Sigmoid colon (tissue), 7 donors: Measurements from ENCODE around the gene DGLUCY. TPM values are rescaled to one million over a fixed set of nuclear protein-coding genes. Genes with fewer than 3 reads are reported as not detected.

Experiments
- DNase-seq: peaks from one replicate; pipeline ENCODE4 v3.0.0-alpha.2; 2019
- H3K27ac ChIP-seq, 4 donors: fragments of 200-600 bp; sonication (generic); one replicate each; pipeline ENCODE4 v1.5.1; 2016 to 2019; ENCODE audit warnings: mild to moderate bottlenecking in 1 of 4
- H3K27me3 ChIP-seq, 3 donors: fragments of 200-600 bp; sonication (generic); one replicate each; pipeline ENCODE4 v1.5.1; 2019; ENCODE audit warnings: mild to moderate bottlenecking in 1 of 3
- H3K36me3 ChIP-seq, 4 donors: fragments of 200-600 bp; sonication (generic); one replicate each; pipeline ENCODE4 v1.5.1; 2016 to 2019
- H3K4me1 ChIP-seq, 4 donors: fragments of 200-600 bp; sonication (generic); one replicate each; pipeline ENCODE4 v1.5.1; 2017 to 2019
- H3K4me3 ChIP-seq, 4 donors: fragments of 200-600 bp; sonication (generic); one replicate each; pipeline ENCODE4 v1.5.1; 2017 to 2019; ENCODE audit warnings: mild to moderate bottlenecking in 2 of 4, moderate library complexity in 1 of 4
- H3K9me3 ChIP-seq, 4 donors: fragments of 200-600 bp in 3 of 4; sonication (generic) in 3 of 4; one replicate each; pipeline versions ENCODE4 v1.5.1 to v1.6.1; 2013 to 2019
- EP300 ChIP-seq, 4 donors: sonication (generic); formaldehyde crosslinking; IDR thresholded peaks; one replicate each; pipeline ENCODE4 v1.6.1; 2017; ENCODE audit warnings: antibody characterized with exemption in 4 of 4
- POLR2A ChIP-seq, 2 donors: fragments of 450-650 bp; IDR thresholded peaks; one replicate each; pipeline ENCODE4 v1.6.1; 2016; ENCODE audit warnings: antibody characterized with exemption in 2 of 2, mild to moderate bottlenecking in 2 of 2, moderate library complexity in 2 of 2
- POLR2AphosphoS5 ChIP-seq, 4 donors: sonication (generic); formaldehyde crosslinking; IDR thresholded peaks; one replicate each; pipeline ENCODE4 v1.6.1; 2017; ENCODE audit warnings: antibody characterized with exemption in 4 of 4
- WGBS, 2 donors: extraction: QIAGEN DNeasy Blood & Tissue Kit; methylation state at CpG; one replicate each; pipeline ENCODE4 v1.1.7; 2013; 5-methylcytosine and 5-hydroxymethylcytosine counted together
- intact Hi-C: fragments of 100-400 bp; cut with DNase I; formaldehyde crosslinking; loops from one replicate; pipeline ENCODE4 v1.15.1; 2023
- polyA plus RNA-seq, 3 donors: library from polyadenylated mRNA; stranded (reverse); fragments of 200-250 nt; gene quantifications; one replicate each; pipeline ENCODE4 v1.2.3, GENCODE V29; 2013
- small RNA-seq, 3 donors: library from RNA; depleted of rRNA; stranded (forward); fragments of <200 nt; gene quantifications; one replicate each; pipeline ENCODE3, GENCODE V24; 2016
- total RNA-seq, 4 donors: library from RNA; depleted of rRNA; stranded (reverse); fragments of >200 nt; gene quantifications; one replicate each; pipeline ENCODE4 v1.1.0, GENCODE V29; 2016
- TF ChIP-seq, protein P1 (sequence below), 4 experiments: fragments of 450-650 bp in 3 of 4; fragments of 200-600 bp in 1 of 4; IDR thresholded peaks; one replicate each; pipeline ENCODE4 v1.5.1; 2016 to 2019; ENCODE audit warnings: antibody characterized with exemption in 4 of 4, mild to moderate bottlenecking in 3 of 4, moderate library complexity in 2 of 4
- donor health status: healthy with polysubstance abuse.
- donor health status: Bipolar disorder and iron deficiency.
- donor health status: healthy.

The DGLUCY gene
- total and polyA plus RNA-seq, 7 donors = 14.4 to 99.4 (median 49.8) TPM

DNA sequence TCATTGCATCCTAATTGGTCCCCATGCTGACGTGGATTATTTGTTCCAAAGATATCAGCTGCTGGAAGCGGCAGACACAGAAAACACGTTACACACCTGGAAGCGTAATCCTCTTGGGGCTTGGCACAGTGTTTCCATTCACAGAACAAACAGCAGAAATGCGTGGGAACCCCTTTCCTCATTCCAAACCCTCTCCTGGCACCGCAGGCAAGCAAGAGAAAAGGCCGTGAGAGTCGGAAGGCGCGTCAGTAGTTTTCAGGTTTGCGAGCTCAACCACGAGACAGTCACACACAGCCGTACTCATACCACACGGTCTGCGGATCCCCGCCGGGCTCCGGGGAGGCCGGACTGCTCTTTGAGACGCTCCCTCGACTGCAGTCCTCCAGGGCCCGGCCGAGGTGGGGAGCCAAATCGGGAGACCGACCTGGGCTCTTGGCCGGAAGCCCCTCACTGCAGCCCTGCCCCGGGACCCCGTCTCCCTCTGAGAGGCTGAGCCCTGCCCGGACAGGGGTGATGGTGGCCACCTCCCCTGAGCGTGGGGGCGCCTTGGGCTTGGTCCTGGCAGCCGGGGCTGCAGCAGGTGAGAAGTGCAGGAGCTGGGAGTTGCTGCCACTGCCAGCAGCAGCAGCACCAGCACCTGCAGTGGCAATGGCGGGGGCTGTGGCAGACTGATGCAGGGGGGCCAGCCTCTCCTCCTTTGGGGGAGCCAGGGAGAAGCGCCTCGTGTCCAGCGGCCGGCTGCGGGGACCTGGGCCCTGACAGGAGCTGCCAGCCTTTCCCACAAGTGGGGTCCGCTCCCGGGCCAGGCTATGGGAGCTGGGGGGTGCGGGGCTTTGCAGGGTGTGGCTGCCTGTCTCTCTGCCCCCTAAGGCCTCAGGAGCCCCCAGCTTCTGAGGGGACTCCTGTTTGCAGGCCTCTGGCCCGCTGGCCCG is 158.7 kb downstream of the DGLUCY start:
- Histone ChIP-seq H3K27me3 (no peaks in the 10 kb centered on the region), H3K27ac (no peak overlapping the region), H3K4me3 (no peak overlapping the region), H3K9me3 (no peaks in the 10 kb centered on the region), H3K4me1 (peaks cover 0 to 26% (median 9%) of the 10 kb centered on the region in 4 donors), H3K36me3 (no peaks in the 10 kb centered on the region)
- no peak for DNase-seq
- intact Hi-C loops = no loop called here
- 94 to 95% methylated on average over 43 of the region's 43 CpGs for WGBS, 2 donors
- TF ChIP-seq, protein P1, sequence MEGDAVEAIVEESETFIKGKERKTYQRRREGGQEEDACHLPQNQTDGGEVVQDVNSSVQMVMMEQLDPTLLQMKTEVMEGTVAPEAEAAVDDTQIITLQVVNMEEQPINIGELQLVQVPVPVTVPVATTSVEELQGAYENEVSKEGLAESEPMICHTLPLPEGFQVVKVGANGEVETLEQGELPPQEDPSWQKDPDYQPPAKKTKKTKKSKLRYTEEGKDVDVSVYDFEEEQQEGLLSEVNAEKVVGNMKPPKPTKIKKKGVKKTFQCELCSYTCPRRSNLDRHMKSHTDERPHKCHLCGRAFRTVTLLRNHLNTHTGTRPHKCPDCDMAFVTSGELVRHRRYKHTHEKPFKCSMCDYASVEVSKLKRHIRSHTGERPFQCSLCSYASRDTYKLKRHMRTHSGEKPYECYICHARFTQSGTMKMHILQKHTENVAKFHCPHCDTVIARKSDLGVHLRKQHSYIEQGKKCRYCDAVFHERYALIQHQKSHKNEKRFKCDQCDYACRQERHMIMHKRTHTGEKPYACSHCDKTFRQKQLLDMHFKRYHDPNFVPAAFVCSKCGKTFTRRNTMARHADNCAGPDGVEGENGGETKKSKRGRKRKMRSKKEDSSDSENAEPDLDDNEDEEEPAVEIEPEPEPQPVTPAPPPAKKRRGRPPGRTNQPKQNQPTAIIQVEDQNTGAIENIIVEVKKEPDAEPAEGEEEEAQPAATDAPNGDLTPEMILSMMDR (IDR thresholded peaks at IDR 0.05) = no peak
- TF ChIP-seq EP300 (IDR thresholded peaks at IDR 0.05) (no peak), POLR2AphosphoS5 (IDR thresholded peaks at IDR 0.05) (no peak), POLR2A (IDR thresholded peaks at IDR 0.05) (no peak)

DNA sequence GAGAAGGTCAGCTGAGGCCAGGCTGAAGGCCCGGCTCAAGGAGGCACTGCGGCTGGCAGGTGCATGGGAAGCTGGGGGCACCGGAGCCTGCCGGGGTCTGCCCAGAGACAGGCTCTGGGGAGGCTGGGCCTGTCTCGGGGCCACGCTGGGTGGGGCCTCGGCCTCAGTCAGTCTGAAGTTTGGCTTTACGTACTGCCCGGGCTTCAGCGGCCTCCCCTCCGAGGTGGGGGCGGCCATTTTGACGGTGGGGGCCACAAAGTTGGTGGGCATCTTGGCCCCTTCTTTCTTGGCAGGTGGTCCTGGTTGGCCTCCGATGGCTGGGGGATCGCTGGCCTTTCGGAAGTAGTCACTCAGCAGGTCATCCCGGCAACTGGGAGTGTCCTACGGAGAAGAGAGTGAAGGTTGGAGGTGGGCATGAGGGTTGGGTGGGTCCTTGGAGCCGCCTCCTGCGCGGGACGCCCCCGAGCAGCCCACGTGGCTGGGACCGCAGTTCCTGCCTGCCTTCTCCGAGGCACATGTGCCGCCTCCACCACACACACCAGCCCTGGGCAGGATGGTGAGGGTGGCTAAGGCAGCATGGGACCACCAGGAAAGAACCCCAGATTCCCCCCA is 159.5 kb downstream of the DGLUCY start:
- Histone ChIP-seq H3K4me3 (no peak overlapping the region), H3K27me3 (no peaks in the 10 kb centered on the region), H3K9me3 (no peaks in the 10 kb centered on the region), H3K27ac (no peak overlapping the region), H3K4me1 (peaks cover 0 to 31% (median 11%) of the 10 kb centered on the region in 4 donors), H3K36me3 (no peaks in the 10 kb centered on the region)
- intact Hi-C loops = no loop called here
- DNase-seq = no peak
- no peak for TF ChIP-seq POLR2AphosphoS5 (IDR thresholded peaks at IDR 0.05)
- TF ChIP-seq, protein P1 (IDR thresholded peaks at IDR 0.05) = no peak
- no peak for TF ChIP-seq POLR2A (IDR thresholded peaks at IDR 0.05)
- TF ChIP-seq EP300 (IDR thresholded peaks at IDR 0.05) = no peak
- WGBS, 2 donors = 96 to 98% methylated on average over 27 of the region's 27 CpGs

DNA sequence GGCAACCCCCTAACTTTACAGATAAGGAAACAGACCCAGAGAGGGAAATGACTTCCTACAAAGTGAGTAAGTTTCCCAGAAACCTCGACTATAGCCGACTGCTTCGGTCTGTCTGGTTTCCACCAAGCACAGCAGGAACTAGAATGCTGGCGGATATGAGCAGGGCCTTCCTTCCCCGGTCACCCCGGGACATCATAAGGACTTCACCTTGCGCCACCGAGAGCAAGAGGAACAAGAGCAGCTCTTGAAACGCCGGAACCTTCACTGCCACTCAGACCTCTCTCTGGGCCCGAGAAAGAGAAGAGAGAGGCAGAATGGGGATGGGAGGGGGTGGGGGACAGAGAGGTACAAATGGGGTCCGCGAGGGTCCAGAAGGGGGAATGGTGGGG is 160.0 kb downstream of the DGLUCY start:
- H3K36me3 ChIP-seq = no peaks in the 10 kb centered on the region
- peaks cover 0 to 31% (median 11%) of the 10 kb centered on the region in 4 donors for H3K4me1 ChIP-seq
- TF ChIP-seq POLR2A (IDR thresholded peaks at IDR 0.05) (no peak), EP300 (IDR thresholded peaks at IDR 0.05) (no peak), POLR2AphosphoS5 (IDR thresholded peaks at IDR 0.05) (no peak)
- TF ChIP-seq, protein P1 (IDR thresholded peaks at IDR 0.05) = no peak
- H3K4me3 ChIP-seq = no peak overlapping the region
- H3K27me3 ChIP-seq = no peaks in the 10 kb centered on the region
- WGBS, 2 donors = 89 to 94% methylated on average over 13 of the region's 13 CpGs
- H3K9me3 ChIP-seq = no peaks in the 10 kb centered on the region
- intact Hi-C loops = no loop called here
- no peak for DNase-seq
- no peak overlapping the region for H3K27ac ChIP-seq

DNA sequence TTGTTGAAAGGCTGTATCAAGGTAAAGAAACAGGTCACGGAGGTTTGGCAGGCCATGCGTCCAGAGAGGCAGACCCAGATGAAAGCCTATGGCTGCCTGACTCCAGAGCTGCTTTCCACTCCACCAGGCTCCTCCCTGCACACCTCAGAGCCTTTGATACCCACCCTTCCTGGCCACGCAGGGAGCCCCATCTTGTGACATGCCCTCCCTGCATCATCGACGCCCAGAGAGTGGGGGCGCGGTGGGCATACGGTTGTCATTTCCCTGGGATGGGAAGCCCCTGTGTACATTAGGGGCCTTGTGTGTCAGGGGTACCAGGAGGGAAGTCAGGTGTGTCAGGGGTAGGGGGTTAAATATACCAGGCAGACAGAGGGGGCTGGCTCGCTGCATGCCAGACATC is 160.9 kb downstream of the DGLUCY start:
- Histone ChIP-seq H3K9me3 (no peaks in the 10 kb centered on the region), H3K4me1 (peaks cover 0 to 25% (median 6%) of the 10 kb centered on the region in 4 donors), H3K27ac (no peak overlapping the region), H3K27me3 (no peaks in the 10 kb centered on the region), H3K36me3 (no peaks in the 10 kb centered on the region), H3K4me3 (no peak overlapping the region)
- DNase-seq = no peak
- intact Hi-C loops = no loop called here
- TF ChIP-seq POLR2AphosphoS5 (IDR thresholded peaks at IDR 0.05) = no peak
- no peak for TF ChIP-seq EP300 (IDR thresholded peaks at IDR 0.05)
- TF ChIP-seq, protein P1 (IDR thresholded peaks at IDR 0.05) = no peak
- no peak for TF ChIP-seq POLR2A (IDR thresholded peaks at IDR 0.05)
- WGBS, 2 donors = 95 to 97% methylated on average over 9 of the region's 9 CpGs

Small RNA genes within 50 kb of the gene (small RNA-seq; reads per million reads assigned to genes)
- gene RNU7-30P = 0 reads per million in 3 donors
- gene SNORA11B = 0 to 0.18 (median 0) reads per million in 3 donors

Other genes starting within 250 kb of the DGLUCY start
- 10 to 100 TPM; 18.2 to 36.4 (median 25.9) TPM for gene RPS6KA5, start 53.4 kb upstream of the DGLUCY start, total RNA-seq
- 1 to 10 TPM; 3.6 to 7.3 (median 6.2) TPM for gene RPS6KA5, start 53.4 kb upstream of the DGLUCY start, polyA plus RNA-seq
- gene GPR68, start 130.6 kb downstream of the DGLUCY start, total RNA-seq = 1 to 10 TPM in 2 of 4 donors, under 1 TPM in 2; 0.66 to 1.7 (median 1.2) TPM
- 1 to 10 TPM in 1 of 3 donors, under 1 TPM in 1, not detected in 1; 0.46 to 1.4 TPM for gene GPR68, start 130.6 kb downstream of the DGLUCY start, polyA plus RNA-seq